AG04449 (cell line): ENCODE results near the gene ARHGDIB.

Source experiments
- CTCF ChIA-PET: fragments of 350-600 bp; formaldehyde crosslinking; extraction: SDS; loops from one replicate; lab custom pipeline; 2021; ENCODE audit warnings: antibody characterized with exemption; lab: Yijun Ruan, JAX
- POLR2A ChIA-PET: fragments of 400-600, 350-600 bp; formaldehyde crosslinking; extraction: SDS; loops from one replicate; lab custom pipeline; 2020; ENCODE audit warnings: antibody characterized with exemption, inconsistent platforms; lab: Yijun Ruan, JAX
- DNase-seq: peaks from one replicate; pipeline ENCODE4 v3.0.0-alpha.2; 2010; ENCODE audit warnings: low read depth, low spot score
- H3K4me3 ChIP-seq: 2 replicates; pipeline ENCODE4 v1.5.1; 2011; ENCODE audit warnings: low read depth, mild to moderate bottlenecking, control low read depth, low read length
- CTCF ChIP-seq: IDR thresholded peaks from one replicate; pipeline ENCODE4 v1.5.1; 2011; ENCODE audit warnings: mild to moderate bottlenecking, moderate library complexity, low read length, control low read depth, inconsistent platforms; ENCODE audit not compliant: insufficient read depth; ENCODE audit errors: missing control alignments

The ARHGDIB gene

DNA sequence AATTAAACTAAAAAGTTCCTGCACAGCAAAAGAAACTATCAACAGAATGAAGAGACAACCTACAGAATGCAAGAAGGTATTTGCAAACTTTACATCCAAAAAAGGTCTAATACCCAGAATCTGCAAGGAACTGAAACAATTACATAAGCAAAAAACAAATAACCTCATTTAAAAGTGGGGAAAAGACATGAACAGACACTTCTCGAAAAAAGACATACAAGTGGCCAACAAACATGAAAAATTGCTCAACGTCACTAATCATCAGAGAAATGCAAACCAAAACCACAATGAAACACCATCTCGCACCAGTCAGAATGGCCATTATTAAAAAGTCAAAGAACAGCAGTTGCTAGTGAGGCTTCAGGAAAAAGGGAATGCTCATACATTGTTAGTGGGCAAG is 26.6 kb upstream of the ARHGDIB start:
- H3K4me3 ChIP-seq, result no peak overlapping the region
- CTCF ChIA-PET, result interaction anchor here (10.3 kb wide), 1 partner anchor 141 kb away, joined by 179 read pairs; the partner anchor contains the start of gene ART4
- DNase-seq, result no peak
- no peak for TF ChIP-seq CTCF
- POLR2A ChIA-PET, result no interaction called here

GRCh38 chr12:14986449-14986848 is 25.0 kb upstream of the ARHGDIB start:
- POLR2A ChIA-PET, result no interaction called here

DNA sequence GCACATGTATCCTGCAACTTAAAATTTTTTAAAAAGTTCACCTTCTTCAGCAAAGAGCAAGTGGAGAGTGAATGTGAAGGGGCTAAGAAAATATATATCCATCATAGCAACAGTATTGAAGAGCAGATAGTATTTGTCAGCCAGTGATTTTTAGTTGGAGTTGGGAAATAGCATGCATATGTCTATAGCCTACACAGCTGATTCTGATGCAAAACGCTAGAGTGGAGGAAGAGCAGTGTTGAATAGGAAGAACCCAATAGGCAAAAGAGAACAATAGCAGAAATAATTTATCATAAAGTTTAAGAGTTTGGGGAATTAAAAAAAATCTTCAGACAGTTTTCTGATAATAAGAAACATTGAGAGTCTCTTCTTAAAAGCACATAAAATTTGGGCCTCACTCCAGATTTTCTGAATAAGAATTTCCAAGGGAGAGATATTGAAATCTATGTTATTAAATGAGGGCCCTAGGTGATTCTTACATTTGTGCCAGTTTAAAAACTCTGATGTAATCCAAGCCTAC is 23.4 kb upstream of the ARHGDIB start:
- ChIA-PET POLR2A (no interaction called here), CTCF (interaction anchor here (1.0 kb wide), 1 partner anchor 11 kb away, joined by 3 read pairs; no protein-coding TSS in a partner anchor)
- DNase-seq, result no peak
- TF ChIP-seq CTCF, result no peak
- H3K4me3 ChIP-seq, result no peak overlapping the region

More at GRCh38 chr12:14986449-14986848, 25.0 kb upstream of the ARHGDIB start:
- CTCF ChIA-PET, result interaction anchor here (0.9 kb wide), 1 partner anchor 263 kb away, joined by 3 read pairs; no protein-coding TSS in a partner anchor
- no peak for TF ChIP-seq CTCF
- no peak for DNase-seq
- no peak overlapping the region for H3K4me3 ChIP-seq

DNA sequence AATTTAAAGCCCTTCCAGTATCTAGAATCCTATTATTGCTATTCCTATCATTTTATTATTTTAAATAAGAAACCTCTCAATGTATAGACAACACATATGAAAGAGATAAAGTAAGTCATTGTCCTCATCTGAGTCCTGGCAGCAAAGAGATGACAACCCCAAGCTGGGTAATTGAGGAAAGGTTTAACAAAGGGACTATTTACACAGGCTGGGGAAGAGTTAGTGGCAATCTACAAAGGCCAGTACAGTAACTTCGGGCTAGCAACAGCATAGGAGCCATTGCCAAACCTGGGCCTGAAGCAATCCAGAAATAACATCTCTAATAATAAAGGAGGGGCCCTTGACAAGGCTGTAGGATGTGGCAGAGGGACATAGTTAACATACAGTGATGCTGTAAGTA is 22.6 kb upstream of the ARHGDIB start:
- no peak for TF ChIP-seq CTCF
- no peak overlapping the region for H3K4me3 ChIP-seq
- no peak for DNase-seq
- ChIA-PET POLR2A (no interaction called here), CTCF (interaction anchor here (1.0 kb wide), 1 partner anchor 12 kb away, joined by 3 read pairs; no protein-coding TSS in a partner anchor)

DNA sequence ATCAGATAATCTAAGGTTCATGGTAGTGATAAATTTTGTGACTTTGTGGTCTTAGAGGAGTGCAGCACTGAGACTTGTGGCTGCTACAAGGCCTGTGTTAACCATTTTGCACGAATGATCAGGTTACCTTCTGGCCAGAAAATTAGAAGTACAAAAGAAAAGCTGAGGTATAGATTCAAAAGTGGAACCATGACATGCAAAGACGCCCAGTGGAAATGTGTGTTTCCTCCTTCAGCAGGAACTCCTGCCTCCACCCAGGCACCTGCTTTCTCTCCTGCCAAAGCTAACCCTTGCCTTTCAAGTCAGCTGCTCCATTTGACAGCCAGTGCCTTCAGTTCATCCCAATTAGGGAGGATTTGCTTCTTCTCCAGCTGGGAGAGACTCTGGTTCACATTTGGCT is 21.6 kb upstream of the ARHGDIB start:
- DNase-seq, result no peak
- H3K4me3 ChIP-seq, result no peak overlapping the region
- CTCF ChIA-PET, result no interaction called here
- POLR2A ChIA-PET, result interaction anchor here (0.7 kb wide), 1 partner anchor 213 kb away, joined by 3 read pairs; no protein-coding TSS in a partner anchor
- TF ChIP-seq CTCF, result no peak

DNA sequence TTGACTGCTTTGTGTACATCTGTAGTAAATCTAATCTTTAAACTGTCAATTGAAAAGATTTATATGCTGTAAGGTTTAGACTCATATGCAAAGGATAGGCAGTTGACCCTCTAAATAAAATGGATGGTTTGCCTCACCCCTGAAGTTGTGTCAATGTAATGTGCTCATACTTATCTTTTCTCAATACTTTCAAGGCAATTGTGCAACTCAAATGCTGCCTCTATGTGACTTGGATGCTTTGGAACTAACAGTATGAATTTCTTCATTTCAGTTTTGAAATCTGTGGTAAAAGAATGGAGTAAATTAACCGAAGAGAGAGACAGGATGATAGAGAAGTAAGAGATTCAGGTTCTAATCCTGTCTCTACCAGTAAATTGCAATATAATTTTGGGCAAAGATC is 21.2 kb upstream of the ARHGDIB start:
- ChIA-PET POLR2A (no interaction called here), CTCF (no interaction called here)
- H3K4me3 ChIP-seq, result no peak overlapping the region
- no peak for DNase-seq
- no peak for TF ChIP-seq CTCF
